Measurements from ENCODE around the gene SNRPB2. TPM values are rescaled to one million over a fixed set of nuclear protein-coding genes. Genes with fewer than 3 reads are reported as not detected.

Gene SNRPB2
- total RNA-seq, 1 donor from 2014 or later = 70.5 TPM

DNA sequence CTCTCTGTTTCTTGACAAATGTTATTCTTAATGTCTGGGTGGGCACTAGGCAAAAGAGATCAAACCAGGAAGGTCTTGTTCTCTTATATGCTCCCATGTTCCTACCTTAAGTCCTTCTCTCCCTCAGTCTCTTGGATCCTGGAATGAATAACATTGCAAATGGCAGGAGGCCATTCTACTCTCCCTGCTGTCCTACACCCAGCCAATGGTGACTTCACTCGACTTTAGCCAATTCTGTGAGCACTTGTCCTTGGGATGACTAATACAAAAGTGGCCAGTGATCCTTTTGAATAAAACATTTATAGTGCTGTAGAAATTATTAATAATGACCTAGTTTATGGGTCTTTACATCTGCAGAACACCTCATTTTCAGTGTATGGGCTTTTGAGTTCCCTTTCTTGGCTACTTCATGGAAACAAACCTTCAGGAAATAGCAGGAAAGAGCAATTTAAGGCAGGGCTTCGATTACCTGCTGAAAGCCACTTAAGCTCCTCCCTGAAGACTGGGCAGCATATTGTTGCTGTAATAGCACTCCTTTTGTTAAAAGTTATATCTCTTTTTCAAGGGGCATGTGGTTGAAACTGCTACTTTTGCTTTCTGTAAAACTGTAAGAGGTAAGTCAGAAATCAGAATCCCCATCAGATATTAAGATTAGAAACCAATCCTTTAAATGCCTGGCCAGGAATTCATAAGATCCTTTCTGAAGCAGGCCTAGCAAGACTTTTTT lies 28.8 kb downstream of the SNRPB2 start:
- no peak for DNase-seq (ENCODE audit: low spot score in 2 of 2, unreplicated experiment in 2 of 2)
- no peak overlapping the region for H3K4me3 Mint-ChIP-seq
- no peaks in the 10 kb centered on the region for H3K27me3 Mint-ChIP-seq (ENCODE audit: low read depth)
- TF ChIP-seq, protein P1, sequence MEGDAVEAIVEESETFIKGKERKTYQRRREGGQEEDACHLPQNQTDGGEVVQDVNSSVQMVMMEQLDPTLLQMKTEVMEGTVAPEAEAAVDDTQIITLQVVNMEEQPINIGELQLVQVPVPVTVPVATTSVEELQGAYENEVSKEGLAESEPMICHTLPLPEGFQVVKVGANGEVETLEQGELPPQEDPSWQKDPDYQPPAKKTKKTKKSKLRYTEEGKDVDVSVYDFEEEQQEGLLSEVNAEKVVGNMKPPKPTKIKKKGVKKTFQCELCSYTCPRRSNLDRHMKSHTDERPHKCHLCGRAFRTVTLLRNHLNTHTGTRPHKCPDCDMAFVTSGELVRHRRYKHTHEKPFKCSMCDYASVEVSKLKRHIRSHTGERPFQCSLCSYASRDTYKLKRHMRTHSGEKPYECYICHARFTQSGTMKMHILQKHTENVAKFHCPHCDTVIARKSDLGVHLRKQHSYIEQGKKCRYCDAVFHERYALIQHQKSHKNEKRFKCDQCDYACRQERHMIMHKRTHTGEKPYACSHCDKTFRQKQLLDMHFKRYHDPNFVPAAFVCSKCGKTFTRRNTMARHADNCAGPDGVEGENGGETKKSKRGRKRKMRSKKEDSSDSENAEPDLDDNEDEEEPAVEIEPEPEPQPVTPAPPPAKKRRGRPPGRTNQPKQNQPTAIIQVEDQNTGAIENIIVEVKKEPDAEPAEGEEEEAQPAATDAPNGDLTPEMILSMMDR (IDR thresholded peaks at IDR 0.05; ENCODE audit: unreplicated experiment) = no peak
- peaks cover 27% of the 10 kb centered on the region for H3K4me1 Mint-ChIP-seq
- H3K9me3 Mint-ChIP-seq = peaks cover 7% of the 10 kb centered on the region
- no peak overlapping the region for H3K27ac Mint-ChIP-seq
- H3K36me3 Mint-ChIP-seq = no peaks in the 10 kb centered on the region

DNA sequence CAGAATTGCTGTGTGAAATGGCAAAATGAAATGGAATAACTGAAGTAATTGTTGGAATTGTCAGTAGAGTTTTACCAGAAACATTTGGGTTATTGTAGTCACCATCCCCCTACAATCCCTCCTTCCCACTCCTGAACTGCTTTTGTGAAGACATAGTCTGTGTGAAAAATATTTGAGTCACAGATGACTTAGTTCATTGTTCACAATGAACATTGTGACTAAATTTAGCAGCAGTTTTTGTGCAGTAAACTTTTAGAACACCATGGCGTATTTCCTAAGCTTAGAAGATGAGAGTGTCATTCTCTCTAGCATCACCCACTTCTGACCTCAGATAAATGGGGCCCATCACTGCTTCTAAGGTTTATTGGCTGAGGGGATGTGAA lies 29.3 kb downstream of the SNRPB2 start:
- H3K9me3 Mint-ChIP-seq = peaks cover 7% of the 10 kb centered on the region
- H3K27ac Mint-ChIP-seq = peak overlapping the region; percentile 8
- H3K4me3 Mint-ChIP-seq = no peak overlapping the region
- peaks cover 27% of the 10 kb centered on the region for H3K4me1 Mint-ChIP-seq
- TF ChIP-seq, protein P1 (IDR thresholded peaks at IDR 0.05; ENCODE audit: unreplicated experiment) = no peak
- no peak for DNase-seq (ENCODE audit: low spot score in 2 of 2, unreplicated experiment in 2 of 2)
- no peaks in the 10 kb centered on the region for H3K36me3 Mint-ChIP-seq
- H3K27me3 Mint-ChIP-seq (ENCODE audit: low read depth) = no peaks in the 10 kb centered on the region

DNA sequence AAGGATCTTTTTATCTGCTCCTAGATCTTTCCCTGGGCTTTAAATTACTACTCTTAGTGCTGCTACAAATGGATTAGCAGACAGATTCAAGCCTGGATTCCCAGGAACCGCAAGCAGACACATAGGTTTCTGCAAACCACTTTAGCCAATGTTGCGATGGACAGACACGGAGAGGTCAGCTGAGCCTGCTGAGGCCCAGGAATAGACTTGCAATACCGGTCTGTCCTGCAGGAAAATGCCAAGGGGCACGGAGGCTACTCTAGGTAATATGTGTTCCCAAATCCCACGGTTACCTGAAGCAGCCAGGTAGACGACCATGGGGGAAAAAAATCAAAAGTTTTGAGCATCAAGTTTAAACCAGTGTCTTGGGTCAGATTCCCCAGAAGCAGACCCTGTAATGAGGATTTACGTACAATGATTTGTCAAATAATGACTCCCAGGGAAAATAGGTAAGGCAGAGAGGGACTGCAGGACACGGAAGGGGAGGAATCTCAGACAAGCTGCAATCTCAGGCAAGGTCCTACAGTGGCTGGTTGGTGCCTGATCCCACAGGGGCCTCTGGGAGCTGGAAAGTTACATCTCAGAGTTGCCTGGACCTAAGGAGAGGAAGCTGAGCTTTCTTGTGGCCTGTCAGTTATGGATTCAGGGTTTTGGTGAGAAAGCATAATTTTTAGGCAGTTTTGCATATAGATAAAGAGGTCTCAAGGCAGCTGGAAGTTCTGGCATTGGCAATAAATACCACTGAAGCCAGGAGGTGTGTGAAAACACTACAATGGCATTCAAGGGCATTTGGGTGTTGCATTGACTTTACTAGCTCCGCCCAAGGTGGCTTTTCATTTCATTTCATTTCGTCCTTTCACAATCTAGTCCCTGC lies 30.8 kb downstream of the SNRPB2 start:
- no peak for DNase-seq (ENCODE audit: low spot score in 2 of 2, unreplicated experiment in 2 of 2)
- Mint-ChIP-seq H3K4me3 (no peak overlapping the region), H3K27ac (peak overlapping the region; percentile 23), H3K4me1 (peaks cover 27% of the 10 kb centered on the region), H3K9me3 (peaks cover 7% of the 10 kb centered on the region), H3K27me3 (ENCODE audit: low read depth) (no peaks in the 10 kb centered on the region), H3K36me3 (no peaks in the 10 kb centered on the region)
- TF ChIP-seq, protein P1 (IDR thresholded peaks at IDR 0.05; ENCODE audit: unreplicated experiment) = no peak

GRCh38 chr20:16761305-16761829 lies 31.5 kb downstream of the SNRPB2 start:
- H3K27me3 Mint-ChIP-seq (ENCODE audit: low read depth) = no peaks in the 10 kb centered on the region

GRCh38 chr20:16764560-16764959 lies 34.7 kb downstream of the SNRPB2 start:
- DNase-seq (ENCODE audit: low spot score in 2 of 2, unreplicated experiment in 2 of 2) = no peak
- Mint-ChIP-seq H3K36me3 (no peaks in the 10 kb centered on the region), H3K4me3 (no peak overlapping the region), H3K27ac (no peak overlapping the region), H3K27me3 (ENCODE audit: low read depth) (no peaks in the 10 kb centered on the region), H3K9me3 (peaks cover 5% of the 10 kb centered on the region), H3K4me1 (peaks cover 20% of the 10 kb centered on the region)
- TF ChIP-seq, protein P1 (IDR thresholded peaks at IDR 0.05; ENCODE audit: unreplicated experiment) = no peak

More at GRCh38 chr20:16761305-16761829, 31.5 kb downstream of the SNRPB2 start:
- Mint-ChIP-seq H3K9me3 (peaks cover 3% of the 10 kb centered on the region), H3K27ac (no peak overlapping the region), H3K4me3 (no peak overlapping the region), H3K36me3 (no peaks in the 10 kb centered on the region), H3K4me1 (peaks cover 27% of the 10 kb centered on the region)
- TF ChIP-seq, protein P1 (IDR thresholded peaks at IDR 0.05; ENCODE audit: unreplicated experiment) = peak; percentile 53
- DNase-seq (ENCODE audit: low spot score in 2 of 2, unreplicated experiment in 2 of 2) = peak in 1 of 2 experiments; percentile 54
